Measurements from ENCODE around the gene BRINP2. TPM values are rescaled to one million over a fixed set of nuclear protein-coding genes. Genes with fewer than 3 reads are reported as not detected.

Gene BRINP2
- total and polyA plus RNA-seq, 2 of the 4 experiments (the other 2 are of a cell fraction): not detected

DNA sequence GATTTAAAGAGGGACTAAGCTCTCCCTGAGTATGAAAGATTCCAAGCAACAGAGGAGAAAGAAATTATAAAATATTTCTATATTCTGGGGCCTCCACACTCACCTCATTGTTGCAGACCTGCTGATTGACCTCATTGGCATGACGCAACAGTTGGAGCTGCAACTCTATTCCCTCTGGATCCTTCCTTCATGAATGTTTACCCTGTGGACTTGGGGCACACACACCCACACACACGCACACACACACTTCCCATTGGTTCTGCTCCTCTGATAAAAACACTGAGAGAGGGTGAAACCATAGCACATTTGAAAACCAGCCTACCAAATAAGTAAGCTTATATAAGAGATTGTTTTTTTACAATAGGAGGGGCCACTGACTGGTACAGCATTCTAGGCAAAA is 159.1 kb downstream of the BRINP2 start:
- H2AK5ac ChIP-seq (ENCODE audit: low read depth, low read length): no peak overlapping the region

More for the DNA sequence above, 159.1 kb downstream of the BRINP2 start:
- no peak overlapping the region for H3K18ac ChIP-seq (ENCODE audit: low read depth, low read length)
- no peak overlapping the region for H3K56ac ChIP-seq (ENCODE audit: extremely low read depth, insufficient read depth, low read length)
- ChIA-PET CTCF (no interaction called here), POLR2A (ENCODE audit: unreplicated experiment) (no interaction called here)
- TF ChIP-seq FOS (IDR thresholded peaks at IDR 0.05; ENCODE audit: low read depth, low read length): no peak
- TF ChIP-seq, protein P1, sequence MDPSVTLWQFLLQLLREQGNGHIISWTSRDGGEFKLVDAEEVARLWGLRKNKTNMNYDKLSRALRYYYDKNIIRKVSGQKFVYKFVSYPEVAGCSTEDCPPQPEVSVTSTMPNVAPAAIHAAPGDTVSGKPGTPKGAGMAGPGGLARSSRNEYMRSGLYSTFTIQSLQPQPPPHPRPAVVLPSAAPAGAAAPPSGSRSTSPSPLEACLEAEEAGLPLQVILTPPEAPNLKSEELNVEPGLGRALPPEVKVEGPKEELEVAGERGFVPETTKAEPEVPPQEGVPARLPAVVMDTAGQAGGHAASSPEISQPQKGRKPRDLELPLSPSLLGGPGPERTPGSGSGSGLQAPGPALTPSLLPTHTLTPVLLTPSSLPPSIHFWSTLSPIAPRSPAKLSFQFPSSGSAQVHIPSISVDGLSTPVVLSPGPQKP (IDR thresholded peaks at IDR 0.05; ENCODE audit: borderline replicate concordance, low read depth, low read length): no peak
- TF ChIP-seq MAFK (IDR thresholded peaks at IDR 0.05; ENCODE audit: low read depth, low read length): no peak
- 0 out of 2 replicates have a peak, but pooled peaks have one; percentile 12 for TF ChIP-seq CEBPB (IDR thresholded peaks at IDR 0.05; ENCODE audit: low read depth, low read length)
- no peaks in the 10 kb centered on the region for H3K79me1 ChIP-seq (ENCODE audit: low read depth in 1 of 2, low read length in 2 of 2)
- no peak overlapping the region for H4K5ac ChIP-seq (ENCODE audit: low read depth, low read length)
- DNase-seq: no peak
- H3K27ac ChIP-seq (ENCODE audit: insufficient read depth, low read length): no peak overlapping the region
- H4K8ac ChIP-seq (ENCODE audit: low read depth in 2 of 2, low read length in 2 of 2): no peak overlapping the region
- no peak overlapping the region for H2BK5ac ChIP-seq (ENCODE audit: low read depth, low read length, poor library complexity, severe bottlenecking)
- H2AK9ac ChIP-seq (replicated peaks; ENCODE audit: low read depth, low read length, poor library complexity): no peak overlapping the region
- no peak overlapping the region for H3K23ac ChIP-seq (ENCODE audit: low read depth, low read length)
- no peak overlapping the region for H2AFZ ChIP-seq (replicated peaks; ENCODE audit: low read length, poor library complexity)
- no peak overlapping the region for H2BK15ac ChIP-seq (ENCODE audit: low read depth, low read length)
- H2BK120ac ChIP-seq (ENCODE audit: low read depth, low read length): no peak overlapping the region
- no peak overlapping the region for H3K14ac ChIP-seq (replicated peaks; ENCODE audit: low read depth, low read length)
- no peak overlapping the region for H3K4ac ChIP-seq (ENCODE audit: low read depth, low read length)
- no peaks in the 10 kb centered on the region for H3K27me3 ChIP-seq (ENCODE audit: control insufficient read depth, insufficient read depth, low read length)
- intact Hi-C loops (cut with micrococcal nuclease): no loop called here
- no CpG with 5 or more reads among the region's 2 CpGs for WGBS, 2 experiments (ENCODE audit: extremely low coverage in 2 of 2, insufficient read length in 1 of 2)
- no peak overlapping the region for H3K4me2 ChIP-seq (ENCODE audit: low read depth, low read length)
- no peak overlapping the region for H3K9ac ChIP-seq (ENCODE audit: low read depth, low read length)
- no peak overlapping the region for H2BK20ac ChIP-seq (ENCODE audit: low read depth, low read length)
- H3K4me1 ChIP-seq (ENCODE audit: control insufficient read depth, insufficient read depth, low read length): no peaks in the 10 kb centered on the region
- H3K9me1 ChIP-seq (ENCODE audit: insufficient read depth, low read length): no peaks in the 10 kb centered on the region
- H4K20me1 ChIP-seq (ENCODE audit: insufficient read depth, low read length): no peaks in the 10 kb centered on the region
- no peaks in the 10 kb centered on the region for H3K9me3 ChIP-seq (ENCODE audit: control insufficient read depth, insufficient read depth, low read length)
- no peaks in the 10 kb centered on the region for H3K36me3 ChIP-seq (ENCODE audit: control insufficient read depth, insufficient read depth, low read length)
- no TSS peak for BruUV-seq (replicated peaks)
- H3K4me3 ChIP-seq (ENCODE audit: insufficient read depth, low read depth, low read length): no peak overlapping the region
- dilution Hi-C loops (cut with HindIII; ENCODE audit: low sequenced_read_pairs, unreplicated experiment): no loop called here
- ATAC-seq (ENCODE audit: low read depth): no peak
- no peak overlapping the region for H4K91ac ChIP-seq (ENCODE audit: insufficient read depth, low read depth, low read length)
- in situ Hi-C loops (cut with MboI; ENCODE audit: low sequenced_read_pairs): no loop called here

Other genes with a start within 250 kb of the BRINP2 start
- under 0.01 TPM in 1 of 2 replicates, not detected in the other for gene ASTN1, start 6.2 kb upstream of the BRINP2 start, total RNA-seq (2012; rRNA removed)
- 0.04 and 0.07 TPM in 2 replicates for gene ASTN1, start 6.2 kb upstream of the BRINP2 start, polyA plus RNA-seq (2012; rRNA removed)

Measured in IMR-90 (cell line).